ENCODE measurements around the gene TNPO3. TPM values are rescaled to one million over a fixed set of nuclear protein-coding genes. Genes with fewer than 3 reads are reported as not detected.

The TNPO3 gene
- total RNA-seq, 4 donors from 2014 or later, result 34.2 to 38.6 (median 38.5) TPM

GRCh38 chr7:128993419-128993818 lies 61.5 kb downstream of the TNPO3 start:
- TF ChIP-seq, protein P1, sequence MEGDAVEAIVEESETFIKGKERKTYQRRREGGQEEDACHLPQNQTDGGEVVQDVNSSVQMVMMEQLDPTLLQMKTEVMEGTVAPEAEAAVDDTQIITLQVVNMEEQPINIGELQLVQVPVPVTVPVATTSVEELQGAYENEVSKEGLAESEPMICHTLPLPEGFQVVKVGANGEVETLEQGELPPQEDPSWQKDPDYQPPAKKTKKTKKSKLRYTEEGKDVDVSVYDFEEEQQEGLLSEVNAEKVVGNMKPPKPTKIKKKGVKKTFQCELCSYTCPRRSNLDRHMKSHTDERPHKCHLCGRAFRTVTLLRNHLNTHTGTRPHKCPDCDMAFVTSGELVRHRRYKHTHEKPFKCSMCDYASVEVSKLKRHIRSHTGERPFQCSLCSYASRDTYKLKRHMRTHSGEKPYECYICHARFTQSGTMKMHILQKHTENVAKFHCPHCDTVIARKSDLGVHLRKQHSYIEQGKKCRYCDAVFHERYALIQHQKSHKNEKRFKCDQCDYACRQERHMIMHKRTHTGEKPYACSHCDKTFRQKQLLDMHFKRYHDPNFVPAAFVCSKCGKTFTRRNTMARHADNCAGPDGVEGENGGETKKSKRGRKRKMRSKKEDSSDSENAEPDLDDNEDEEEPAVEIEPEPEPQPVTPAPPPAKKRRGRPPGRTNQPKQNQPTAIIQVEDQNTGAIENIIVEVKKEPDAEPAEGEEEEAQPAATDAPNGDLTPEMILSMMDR (IDR thresholded peaks at IDR 0.05; ENCODE audit: low read depth), result no peak

DNA sequence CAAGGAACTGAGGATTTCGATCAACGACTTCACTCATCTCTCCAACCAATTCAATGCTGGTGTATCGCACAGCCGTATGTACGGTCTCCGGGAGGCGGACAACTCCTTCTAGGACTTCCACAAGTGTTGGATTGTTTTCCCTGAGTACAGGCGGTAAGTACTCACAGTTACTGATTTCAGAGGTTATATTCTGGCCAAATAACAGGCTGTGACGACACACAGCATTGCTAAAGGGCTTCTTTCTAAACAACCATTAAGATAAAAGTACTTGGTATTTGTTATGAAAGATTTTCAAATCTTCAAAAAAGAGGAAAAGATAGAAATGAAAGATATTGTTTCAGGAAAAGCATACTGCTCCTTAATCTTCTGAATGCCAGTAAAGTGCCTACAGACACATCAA lies 65.0 kb downstream of the TNPO3 start:
- TF ChIP-seq, protein P1 (IDR thresholded peaks at IDR 0.05; ENCODE audit: low read depth), result no peak

DNA sequence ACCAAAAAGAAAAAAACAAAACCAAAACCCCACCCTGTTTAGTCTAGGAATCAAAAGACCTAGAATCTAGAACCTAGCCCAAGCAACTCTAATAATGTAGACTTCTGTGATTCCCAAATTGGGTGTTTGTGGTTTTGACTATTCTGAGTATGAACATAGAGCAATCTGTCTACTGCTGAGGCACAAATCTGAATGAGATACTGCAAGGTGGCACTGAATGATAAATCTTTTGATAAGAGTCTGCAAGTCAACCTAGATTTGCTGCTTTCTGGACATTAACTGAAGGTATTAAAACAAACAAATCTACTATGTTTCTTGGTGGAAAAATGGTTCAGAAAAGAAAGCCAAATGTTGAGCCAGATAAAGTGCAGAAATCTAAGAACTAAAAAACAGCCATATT lies 66.5 kb downstream of the TNPO3 start:
- TF ChIP-seq, protein P1 (IDR thresholded peaks at IDR 0.05; ENCODE audit: low read depth), result no peak

DNA sequence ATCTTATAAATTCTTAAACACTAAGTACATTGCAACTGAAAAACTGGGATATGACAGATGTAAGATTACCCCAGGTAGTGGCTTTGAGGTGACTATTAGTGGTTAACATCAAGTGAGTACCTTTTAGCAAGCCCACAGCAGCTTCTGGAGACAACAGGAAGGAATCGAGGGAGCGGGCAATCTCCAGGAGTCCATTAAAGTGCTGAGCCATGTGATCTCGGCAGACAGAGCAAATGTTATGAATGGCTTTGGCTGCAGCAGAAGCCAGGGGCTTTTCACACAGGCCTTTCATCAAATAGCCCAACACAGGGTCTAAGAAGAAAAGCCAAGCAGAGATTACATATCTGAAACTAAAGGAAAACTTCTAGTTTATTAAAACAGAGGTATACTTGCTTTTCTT lies 68.3 kb downstream of the TNPO3 start:
- TF ChIP-seq, protein P1 (IDR thresholded peaks at IDR 0.05; ENCODE audit: low read depth), result no peak

DNA sequence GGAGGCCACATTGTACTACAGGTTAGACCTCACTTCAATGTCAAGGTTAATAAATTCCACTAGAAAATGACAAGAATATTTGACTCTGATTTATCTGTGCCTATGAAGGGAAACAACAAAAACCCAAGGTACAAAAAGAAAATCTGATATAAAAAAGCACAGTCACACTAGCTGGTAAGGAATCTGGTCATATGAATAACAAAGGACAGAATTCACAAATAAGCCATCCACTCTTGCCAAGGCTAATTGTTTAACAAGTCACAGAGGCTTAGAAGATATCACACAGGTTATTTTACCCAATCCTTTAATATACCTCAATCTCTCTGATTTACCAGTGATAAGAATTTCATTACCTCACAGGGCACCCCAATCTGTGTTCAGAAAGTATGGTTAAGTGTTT lies 69.3 kb downstream of the TNPO3 start:
- TF ChIP-seq, protein P1 (IDR thresholded peaks at IDR 0.05; ENCODE audit: low read depth), result no peak

- TF ChIP-seq, protein P1 (IDR thresholded peaks at IDR 0.05; ENCODE audit: low read depth), result no peak
Measured at GRCh38 chr7:128982105-128982504, 72.8 kb downstream of the TNPO3 start.

- TF ChIP-seq, protein P1 (IDR thresholded peaks at IDR 0.05; ENCODE audit: low read depth), result no peak
Measured at GRCh38 chr7:128974241-128974934, 80.5 kb downstream of the TNPO3 start.

Data from subcutaneous adipose tissue (tissue), 4 donors.